NCI-H2107 (cell line): Measurements from ENCODE around the gene PIGC.

Experiments used
- DNase-seq: peaks from one replicate; lab custom pipeline; 2025; lab: John Stamatoyannopoulos, UW

PIGC gene

DNA sequence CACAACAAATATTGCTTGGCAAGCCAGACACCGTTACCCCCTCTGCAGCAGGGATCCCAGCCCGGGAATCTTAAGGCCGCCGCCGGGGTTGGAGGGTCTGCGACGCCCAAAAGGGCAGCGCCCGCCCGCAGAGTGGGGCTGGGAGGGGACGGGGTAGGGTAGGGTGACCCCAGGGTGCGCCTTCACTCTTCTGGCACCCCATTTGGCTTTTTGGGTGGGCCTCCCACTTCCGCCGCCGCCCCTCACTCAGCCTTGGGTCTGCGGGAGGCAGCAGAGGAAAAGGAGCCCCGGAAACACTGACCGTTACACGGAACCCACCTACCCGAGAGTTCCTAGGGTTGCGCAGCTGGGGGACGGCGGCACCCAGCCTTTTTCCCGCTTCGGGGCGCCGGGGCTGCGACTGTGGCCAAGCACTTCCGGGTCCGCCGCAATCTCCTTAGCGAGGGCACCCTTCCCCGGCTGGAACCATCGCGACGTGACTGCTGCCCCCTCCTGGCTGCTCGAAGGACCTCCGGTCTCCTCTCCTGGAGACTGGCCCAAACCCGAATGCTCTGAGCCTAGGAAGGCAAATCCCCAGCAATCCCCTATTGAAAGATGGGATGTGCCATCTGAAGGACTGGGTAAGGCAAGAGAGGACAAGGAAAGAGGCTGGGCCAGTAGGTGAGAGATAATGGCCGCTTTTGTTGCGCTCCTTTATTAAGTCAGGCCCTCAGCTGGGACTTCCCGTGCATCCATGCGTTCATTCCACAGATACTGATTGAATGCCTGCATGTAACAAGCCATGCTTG is at the start of gene PIGC:
Gene PIGC, minus strand, starts transcription at position 404 of the 788 bp plus-strand sequence. CDS start 1,447 bp downstream, outside the sequence.
- peak; percentile 91 for DNase-seq

DNA sequence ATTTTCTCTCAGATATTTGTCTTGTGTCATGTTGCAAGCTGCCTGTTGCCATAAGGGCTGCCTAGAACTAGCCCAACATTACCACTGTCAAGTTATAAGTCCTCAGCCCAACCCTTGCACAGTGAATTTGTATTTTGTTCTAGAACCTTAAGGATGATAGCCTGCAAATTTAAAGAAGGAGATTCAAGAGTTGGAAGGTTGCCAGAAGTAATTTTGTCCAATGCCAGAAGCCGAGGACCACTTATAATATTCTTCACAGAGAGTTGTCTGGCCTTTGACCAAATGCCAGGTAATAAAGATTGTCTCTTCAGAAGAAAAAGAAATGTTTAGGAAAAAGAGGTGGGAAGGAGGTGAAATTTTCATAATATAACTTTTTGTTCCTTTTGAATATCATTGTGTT is 48.6 kb upstream of the PIGC start:
- DNase-seq: no peak

DNA sequence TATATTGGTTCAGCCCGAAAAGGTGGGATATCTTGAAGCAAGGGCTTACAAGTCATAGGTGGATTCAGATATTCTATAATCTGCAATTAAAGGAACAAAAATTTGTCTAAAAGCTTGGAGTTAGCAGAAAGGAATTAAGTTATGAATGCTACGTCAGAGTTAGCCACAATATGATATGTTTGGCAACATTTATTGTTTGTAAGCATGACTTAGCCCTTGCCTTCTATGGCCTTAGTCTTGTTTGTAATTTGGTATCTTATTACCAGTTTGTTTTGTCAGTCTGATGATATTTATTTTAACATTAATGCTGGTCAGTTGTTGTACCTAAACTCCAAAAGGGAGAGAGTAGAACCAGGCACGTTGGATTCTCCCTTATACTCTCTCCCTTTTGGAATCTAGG is 46.0 kb upstream of the PIGC start:
- no peak for DNase-seq

DNA sequence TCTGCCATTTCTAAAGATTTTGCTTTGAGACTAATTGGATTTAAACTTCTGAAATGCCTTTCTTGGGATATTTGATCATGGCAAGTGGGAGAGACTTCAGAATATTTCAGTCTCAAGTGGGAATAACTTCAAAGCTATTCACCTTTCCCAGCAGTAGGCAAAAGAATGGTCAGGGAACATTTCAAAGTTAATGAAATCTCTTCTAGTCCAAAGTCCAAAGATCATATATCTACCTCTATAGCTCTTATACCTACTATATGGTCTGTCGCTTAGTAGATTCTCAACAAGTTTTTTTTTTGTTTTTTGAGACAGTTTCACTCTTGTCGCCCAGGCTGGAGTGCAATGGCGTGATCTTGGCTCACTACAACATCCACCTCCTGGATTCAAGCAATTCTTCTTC is 44.5 kb upstream of the PIGC start:
- no peak for DNase-seq

DNA sequence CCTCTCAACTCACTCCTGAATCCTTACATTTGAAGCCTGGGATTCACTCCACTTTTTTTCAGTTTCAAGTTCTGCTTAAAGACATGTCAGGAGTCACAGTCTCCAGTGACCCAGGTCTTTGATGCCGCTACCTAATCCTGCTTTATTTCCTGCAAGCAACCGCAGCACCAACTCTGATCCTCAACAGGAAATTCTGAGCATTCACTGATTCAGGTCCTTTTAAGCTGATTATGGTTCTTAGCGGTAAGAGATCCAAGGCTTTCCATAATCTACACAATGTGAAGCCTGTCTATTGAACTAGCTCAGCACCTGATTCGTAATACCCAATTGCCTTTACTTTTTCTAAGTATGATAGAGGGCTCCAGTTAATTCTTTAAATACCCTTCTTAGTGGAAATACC is 43.7 kb upstream of the PIGC start:
- DNase-seq: no peak

DNA sequence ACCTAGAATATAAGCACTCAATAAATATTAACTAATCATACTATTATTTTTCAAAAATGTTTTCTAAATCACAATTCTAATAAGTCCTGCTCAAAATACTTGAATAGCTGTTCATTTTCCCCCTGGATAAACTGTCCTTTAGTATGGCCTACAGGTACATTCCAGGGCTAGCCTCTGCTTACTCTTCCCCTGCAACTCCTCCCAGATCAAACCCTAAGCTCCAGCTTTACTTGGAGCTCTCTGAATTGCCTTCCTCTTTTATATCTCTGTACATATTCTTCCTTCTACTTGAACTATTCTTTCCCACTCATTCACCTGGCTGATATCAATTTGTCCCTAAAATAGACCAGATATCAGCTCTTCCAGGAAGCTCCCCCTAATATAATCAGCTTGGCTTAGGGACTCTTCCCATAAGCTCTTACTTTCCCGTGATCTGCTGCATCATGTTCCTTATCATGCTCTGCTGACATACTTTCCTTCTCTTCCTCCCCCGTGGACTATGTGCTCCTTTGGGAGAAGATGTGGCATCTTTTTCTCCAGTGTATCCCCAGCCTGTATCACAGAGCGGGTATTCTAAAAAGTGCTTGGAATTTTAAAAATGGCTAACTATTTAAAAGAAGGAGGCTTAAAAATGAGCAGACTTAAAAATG is 43.1 kb upstream of the PIGC start:
- DNase-seq: no peak

DNA sequence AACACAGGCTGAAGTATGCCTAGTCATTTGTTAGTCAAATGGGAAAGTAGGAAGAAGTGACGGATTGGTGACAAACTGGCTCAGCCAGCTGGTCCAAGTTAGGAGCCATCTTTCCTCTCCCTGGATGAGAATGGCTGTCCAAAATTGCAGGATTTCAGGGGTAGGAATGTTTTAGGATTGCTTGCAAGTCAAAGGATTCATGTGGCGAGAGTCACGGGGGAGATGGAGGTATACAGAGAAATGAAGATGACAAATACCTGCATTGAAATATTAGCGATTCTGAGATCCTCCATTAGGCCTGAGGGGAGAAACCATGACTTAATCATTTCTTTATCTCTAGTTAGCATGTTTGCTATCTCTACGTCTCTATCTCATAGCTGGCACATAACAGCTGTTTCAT is 41.8 kb upstream of the PIGC start:
- DNase-seq: no peak

DNA sequence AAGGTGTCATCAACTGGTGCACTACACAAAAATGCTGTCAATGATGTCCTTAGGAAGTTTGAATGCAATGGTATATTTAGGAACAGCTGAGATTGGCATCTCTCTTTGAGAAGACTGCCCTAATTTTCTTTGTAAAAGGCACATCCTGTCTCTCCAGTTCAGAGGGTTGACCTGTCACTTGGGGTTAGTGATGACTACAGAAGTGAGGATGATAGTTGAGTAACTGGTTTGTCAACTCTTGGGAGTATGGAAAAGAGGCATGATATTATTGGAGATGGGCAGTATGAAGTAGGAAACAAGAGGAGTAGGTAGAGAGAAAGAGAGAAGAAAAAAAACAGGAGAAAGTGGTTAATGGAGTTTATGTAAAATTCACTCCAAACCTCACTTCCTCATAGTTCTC is 40.4 kb upstream of the PIGC start:
- DNase-seq: no peak

DNA sequence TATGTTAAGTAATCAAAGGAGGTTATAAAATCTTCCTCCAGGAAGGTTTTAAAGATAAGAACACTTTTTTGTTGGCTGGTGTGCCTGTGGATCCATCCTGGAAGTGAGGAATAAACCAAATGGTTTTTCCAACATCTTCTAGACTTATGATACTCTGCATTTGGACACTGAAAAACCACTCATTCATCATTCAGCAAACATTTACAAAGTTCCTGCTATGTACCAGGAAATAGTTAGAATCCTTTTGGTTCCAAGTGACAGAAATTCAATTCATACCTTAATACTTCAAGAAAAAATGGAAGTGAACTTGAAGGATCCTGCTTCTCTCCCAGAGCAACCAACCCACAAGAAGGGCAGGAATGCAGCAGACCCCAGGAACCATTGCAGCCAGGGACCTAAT is 39.6 kb upstream of the PIGC start:
- no peak for DNase-seq

DNA sequence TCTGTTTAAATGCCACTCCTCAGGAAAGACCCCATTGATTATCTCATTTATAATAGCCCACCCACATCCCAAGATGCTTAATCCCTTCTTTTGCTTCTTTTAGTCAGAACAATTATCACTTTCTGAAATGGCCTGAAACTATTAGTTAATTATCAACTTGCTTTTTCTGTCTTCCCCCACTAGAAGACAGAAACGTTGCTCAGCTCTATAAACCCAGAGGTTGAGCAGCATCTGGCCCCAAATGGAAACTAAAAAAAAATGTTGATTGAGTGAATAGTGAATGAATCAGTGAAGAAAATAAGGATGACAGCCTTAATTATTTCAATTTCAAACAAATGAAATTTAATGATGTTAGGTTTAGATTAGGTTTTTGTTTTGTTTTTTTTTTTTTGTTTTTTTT is 38.2 kb upstream of the PIGC start:
- DNase-seq: no peak

DNA sequence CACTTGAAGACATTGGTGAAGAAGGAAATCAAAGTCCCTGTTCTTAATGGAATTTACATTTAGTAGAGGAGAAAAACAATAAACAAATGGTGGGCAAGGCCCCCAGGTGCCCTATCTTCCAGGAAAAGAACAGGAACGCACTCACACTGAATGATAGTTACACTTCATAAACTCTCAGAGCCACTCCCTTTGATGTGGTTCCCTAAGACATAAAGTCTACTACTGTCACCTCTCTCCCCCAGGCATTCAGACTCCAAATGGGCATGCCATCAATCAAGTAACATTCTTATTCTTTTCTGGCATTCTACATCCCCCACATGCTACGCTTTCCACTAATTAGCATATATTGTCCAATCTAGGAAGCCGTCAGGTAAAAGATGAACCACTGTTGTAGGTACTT is 36.6 kb upstream of the PIGC start:
- DNase-seq: no peak

DNA sequence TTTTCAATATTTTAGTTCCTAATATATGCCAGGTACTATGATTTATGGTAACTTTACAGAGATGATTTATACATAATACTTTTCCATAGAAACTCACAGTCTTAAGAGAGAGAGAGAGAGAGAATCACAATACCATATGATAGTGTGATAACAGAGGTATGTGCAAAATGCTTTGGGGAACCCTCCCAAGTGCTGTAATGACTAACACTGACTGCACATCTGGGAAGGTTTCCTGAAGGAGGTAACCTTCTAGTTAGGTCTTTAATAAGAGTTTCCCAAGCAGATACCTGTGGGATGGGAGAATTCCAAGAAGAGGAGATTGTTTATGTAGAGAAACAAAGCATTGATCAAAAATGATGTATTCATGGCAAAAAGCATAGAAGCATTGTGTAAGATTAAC is 34.6 kb upstream of the PIGC start:
- no peak for DNase-seq

DNA sequence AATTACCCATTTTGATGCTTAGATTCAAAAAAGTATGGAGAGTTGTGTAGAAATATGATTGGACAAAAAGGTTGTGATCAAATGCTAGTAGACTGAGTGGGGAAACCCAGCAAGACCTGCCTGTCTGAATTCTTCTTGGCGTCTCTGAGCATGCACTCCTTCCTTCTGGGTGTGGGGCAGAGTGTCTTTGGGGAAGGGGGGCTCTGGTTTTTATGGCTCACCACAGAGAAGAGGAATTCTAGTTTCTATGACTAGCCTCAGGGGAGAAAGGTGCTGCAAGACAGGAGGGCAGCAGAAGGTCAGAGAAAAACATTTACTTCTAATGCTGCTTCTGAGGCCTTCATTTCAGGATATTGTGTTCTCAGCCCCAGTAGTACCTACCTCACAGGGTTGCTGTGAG is 33.9 kb upstream of the PIGC start:
- DNase-seq: no peak

DNA sequence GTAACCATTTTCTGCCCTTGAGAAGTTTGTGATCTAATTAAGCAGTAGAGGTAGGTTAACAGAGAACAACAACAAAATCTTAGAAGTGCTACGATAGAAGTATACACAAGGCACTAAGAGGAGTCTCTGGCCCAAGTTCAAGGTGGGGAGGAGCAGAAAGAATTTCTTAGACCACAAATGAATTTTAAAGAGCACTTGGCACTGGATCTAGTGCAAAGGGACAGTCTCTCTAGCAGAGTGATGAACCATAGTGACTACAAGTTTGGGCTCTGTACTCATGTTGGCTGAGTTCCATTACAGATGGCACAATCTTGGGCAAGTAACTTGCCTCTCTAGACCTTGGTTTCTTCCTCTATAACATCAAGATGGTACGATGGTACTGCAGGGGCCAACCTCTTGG is 33.3 kb upstream of the PIGC start:
- no peak for DNase-seq

DNA sequence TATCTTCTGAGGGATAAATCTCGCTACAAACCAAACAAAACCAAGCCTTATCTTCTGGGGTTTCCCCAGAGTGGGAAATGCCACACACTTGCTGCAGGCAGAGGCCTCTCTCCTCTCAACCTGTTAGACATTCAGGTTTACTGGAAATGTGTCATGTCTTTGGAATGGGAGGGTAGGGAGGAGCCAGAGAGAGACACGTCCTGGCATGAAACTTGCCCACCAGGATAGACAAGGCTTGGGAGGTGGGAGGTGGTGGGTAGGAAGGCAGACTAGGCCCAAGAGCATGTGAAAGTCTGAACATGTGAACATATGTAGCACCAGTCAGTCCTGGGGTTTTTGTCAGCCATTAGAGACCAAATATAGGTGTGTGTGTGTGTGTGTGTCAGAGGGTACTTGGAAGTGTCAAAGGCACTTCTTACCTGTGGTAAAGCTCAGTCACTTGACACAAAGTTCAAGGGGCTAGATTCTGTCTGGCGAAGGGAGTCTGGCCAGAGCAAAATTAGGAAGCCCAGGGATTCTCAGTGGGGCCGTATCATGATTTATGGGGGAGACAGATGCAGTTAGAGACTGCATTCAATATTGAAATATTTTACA is 32.4 kb upstream of the PIGC start:
- no peak for DNase-seq

DNA sequence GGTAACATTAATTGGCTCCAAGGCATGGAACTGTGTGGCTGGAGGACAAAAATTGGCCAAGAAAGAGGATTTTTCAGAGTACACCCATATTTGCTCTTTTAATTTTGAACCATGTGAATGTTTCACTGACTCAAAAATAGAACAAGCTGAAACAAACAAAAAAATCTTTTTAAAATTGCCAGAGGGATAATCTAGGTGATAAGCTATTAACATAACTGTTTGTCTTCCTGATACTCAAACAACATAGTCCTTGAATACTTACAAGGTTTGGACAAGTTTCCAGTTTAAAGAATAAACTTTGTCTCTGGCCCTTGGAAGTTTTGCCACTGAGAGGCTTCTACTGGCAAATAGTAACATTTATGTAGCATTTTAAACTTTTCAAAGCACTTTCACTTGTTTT is 30.0 kb upstream of the PIGC start:
- no peak for DNase-seq

DNA sequence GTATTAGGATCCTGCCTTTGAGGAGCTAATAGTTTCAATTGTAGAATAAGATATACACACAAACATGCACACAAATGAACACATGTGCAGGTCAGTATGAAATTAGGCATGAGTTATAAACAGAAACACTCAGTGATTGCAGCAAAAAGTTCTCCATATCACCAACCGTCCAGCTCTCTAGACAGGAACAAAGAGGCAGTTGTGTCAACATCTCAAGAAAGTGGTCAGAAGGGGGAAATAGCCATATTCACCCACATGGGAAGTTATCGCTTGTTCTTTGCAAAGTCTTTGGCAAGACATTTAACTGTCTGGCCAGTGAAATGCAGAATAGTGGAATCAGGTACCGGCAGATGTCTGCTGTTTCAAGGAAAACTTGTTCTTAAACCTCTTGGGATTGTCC is 29.4 kb upstream of the PIGC start:
- no peak for DNase-seq

DNA sequence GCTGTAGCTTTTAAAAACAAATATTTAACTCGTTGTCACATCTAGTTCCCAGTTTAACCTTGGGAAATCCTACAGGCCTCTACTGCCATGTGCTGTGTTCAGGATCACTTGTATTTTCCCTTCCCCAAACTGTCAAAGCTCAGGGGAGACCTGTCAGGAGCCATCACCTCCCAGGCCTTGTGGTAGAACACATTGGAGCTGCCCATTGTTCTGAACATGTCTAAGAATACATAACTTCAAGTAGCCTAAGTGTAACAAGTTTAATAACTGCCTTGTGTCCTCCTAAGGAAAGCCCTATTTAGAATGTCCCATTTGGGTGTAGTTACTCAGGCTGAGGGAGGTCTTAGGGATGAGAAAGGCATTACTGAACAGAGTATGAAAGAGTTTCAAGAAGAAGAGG is 28.6 kb upstream of the PIGC start:
- no peak for DNase-seq

DNA sequence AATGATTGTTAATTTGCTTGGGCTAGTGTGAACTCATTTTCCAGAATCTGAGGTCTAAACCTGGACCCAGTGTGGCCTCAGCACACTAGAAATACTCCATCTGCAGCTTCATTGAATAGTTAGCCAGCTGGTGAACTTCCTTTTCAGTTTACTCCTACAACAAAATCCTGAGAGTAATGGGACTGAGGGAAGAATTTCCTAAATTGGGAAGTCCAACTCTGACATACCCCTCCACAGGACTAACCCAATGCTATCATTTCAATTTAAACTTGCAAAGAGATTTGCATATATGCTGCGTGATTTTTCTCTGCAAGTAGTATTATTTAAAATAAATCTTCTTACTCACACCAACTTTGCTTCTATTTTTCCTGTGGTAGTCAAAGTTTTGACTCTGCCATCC is 27.8 kb upstream of the PIGC start:
- DNase-seq: no peak

DNA sequence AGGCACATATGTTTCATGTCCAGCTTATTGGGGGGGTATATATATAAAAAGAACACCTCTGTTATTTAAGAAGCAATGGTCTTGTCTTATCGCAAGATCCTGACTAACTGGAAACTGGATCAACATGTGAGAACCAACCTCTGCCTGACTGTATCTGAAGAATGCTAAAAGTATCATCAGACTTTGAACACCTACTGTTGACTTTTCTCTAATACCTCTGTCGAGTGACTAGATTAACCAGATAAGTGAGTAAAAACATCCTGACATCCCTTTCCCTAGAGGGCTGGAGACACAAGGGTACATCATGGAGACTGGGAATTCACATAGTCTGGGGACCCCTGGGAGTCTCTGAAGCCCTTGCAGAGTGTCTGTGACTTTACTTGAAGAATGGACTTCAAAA is 26.3 kb upstream of the PIGC start:
- DNase-seq: no peak

DNA sequence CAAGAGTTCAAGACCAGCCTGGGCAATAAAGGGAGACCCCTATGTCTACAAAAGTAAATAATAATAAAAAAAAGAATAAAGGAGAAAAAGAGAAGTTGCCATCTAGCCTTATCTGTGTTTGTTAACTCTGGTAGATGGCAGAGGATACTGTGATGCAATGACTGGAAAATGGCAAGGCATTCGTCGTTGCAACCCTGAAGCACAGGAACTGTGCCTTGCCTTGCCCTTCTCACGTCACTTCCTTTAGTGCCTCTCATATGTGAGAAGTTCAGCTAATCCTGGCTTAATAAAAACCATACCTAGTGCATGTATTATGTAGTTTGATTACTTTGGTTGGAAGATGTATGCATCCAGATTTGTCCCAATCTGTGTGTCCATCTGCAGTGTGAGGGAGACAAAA is 25.8 kb upstream of the PIGC start:
- DNase-seq: no peak

DNA sequence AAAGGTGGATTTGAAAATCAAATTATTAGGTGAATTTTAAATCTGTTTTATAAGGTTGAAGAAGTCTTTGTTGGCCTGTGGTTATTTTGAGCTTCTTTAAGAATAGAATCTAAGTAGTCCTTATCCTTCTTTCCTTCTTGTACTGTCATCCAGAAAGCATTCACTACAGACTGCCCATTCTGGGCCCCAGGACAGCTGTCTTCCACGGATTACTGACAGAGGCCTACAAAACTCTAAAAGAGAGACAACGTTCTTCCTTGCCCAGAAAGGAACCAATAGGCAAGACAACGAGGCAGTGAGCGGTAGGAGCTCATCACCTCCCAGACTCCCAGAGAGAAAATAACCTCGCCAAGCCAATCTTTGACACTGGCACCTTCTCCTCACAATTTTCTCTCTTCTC is 24.4 kb upstream of the PIGC start:
- no peak for DNase-seq

DNA sequence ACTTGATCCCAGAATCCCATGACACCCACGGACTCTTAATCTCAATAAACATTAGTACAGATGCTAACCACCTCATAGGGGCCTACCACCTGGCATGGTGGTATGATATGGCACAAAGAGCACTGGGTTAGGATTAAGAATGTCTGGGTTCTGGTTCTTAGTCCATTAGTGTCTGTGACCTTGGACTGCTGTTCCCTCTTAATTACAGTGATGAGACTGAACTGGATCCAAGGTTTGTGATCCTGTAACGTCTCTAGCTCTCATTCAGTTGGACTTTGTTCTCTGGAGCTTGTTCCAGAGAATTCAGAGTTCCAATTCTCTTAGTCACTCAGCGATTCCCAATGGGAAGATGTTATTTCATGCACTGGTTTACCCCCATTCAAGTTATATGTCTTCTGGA is 23.6 kb upstream of the PIGC start:
- DNase-seq: no peak
